K562 (cell line): ENCODE measurements around the gene ZMIZ1. TPM values are rescaled to one million over a fixed set of nuclear protein-coding genes. Genes with fewer than 3 reads are reported as not detected.

ENCODE experiments used
- ATF2 ChIP-seq: sonication (generic); formaldehyde crosslinking; IDR thresholded peaks from 2 replicates; pipeline ENCODE4 v1.8.1; 2022; ENCODE audit warnings: missing genetic modification reagents
- CEBPG ChIP-seq, 3 experiments: fragments of 200-800 bp in 1 of 3; sonication (Bioruptor generic) in 1 of 3; sonication (generic) in 1 of 3; formaldehyde crosslinking in 1 of 3; IDR thresholded peaks in 2 of 3; conservative IDR thresholded peaks in 1 of 3; 2 replicates each; pipeline versions ENCODE4 v1.6.1 to v1.8.0; 2016 to 2022; ENCODE audit warnings: missing compliant biosample characterization in 2 of 3, missing genetic modification characterization in 2 of 3, mild to moderate bottlenecking in 1 of 3, missing genetic modification reagents in 1 of 3
- CREB1 ChIP-seq, 2 experiments: sonication (generic) in 1 of 2; formaldehyde crosslinking in 1 of 2; IDR thresholded peaks; 2 replicates each; pipeline versions ENCODE4 v1.6.1 to v1.8.0; 2012 to 2022; ENCODE audit warnings: inconsistent platforms in 1 of 2, mild to moderate bottlenecking in 1 of 2, missing genetic modification reagents in 1 of 2, moderate library complexity in 1 of 2
- FOXM1 ChIP-seq, 2 experiments: fragments of 450-650 bp in 1 of 2; sonication (generic) in 1 of 2; formaldehyde crosslinking in 1 of 2; IDR thresholded peaks; 2 replicates each; pipeline versions ENCODE4 v1.6.1 to v1.9.0; 2017 to 2022; ENCODE audit warnings: low read depth in 2 of 2, mild to moderate bottlenecking in 2 of 2, missing genetic modification reagents in 1 of 2, moderate library complexity in 1 of 2
- GATA2 ChIP-seq: sonication (generic); formaldehyde crosslinking; IDR thresholded peaks from 2 replicates; pipeline ENCODE4 v1.4.0; 2020; ENCODE audit warnings: mild to moderate bottlenecking, missing genetic modification reagents
- NFXL1 ChIP-seq: fragments of 450-650 bp; formaldehyde crosslinking; IDR thresholded peaks from 2 replicates; pipeline ENCODE4 v1.4.0; 2021; ENCODE audit warnings: mild to moderate bottlenecking
- PBX2 ChIP-seq, 2 experiments: IDR thresholded peaks in 1 of 2; conservative IDR thresholded peaks in 1 of 2; 2 replicates each; pipeline ENCODE4 v1.6.1; 2016; ENCODE audit warnings: low read depth in 2 of 2, mild to moderate bottlenecking in 1 of 2, missing compliant biosample characterization in 1 of 2, missing genetic modification characterization in 1 of 2, moderate library complexity in 1 of 2
- PHB2 ChIP-seq: fragments of 450-650 bp; IDR thresholded peaks from 2 replicates; pipeline ENCODE4 v1.6.1; 2017; ENCODE audit warnings: low read depth
- RBM17 ChIP-seq: fragments of 200-400 bp; formaldehyde crosslinking; IDR thresholded peaks from 2 replicates; pipeline ENCODE4 v1.6.1; 2017; ENCODE audit warnings: low read depth, mild to moderate bottlenecking, low read length, borderline replicate concordance
- SRSF9 ChIP-seq: fragments of 200-400 bp; formaldehyde crosslinking; IDR thresholded peaks from 2 replicates; pipeline ENCODE4 v1.6.1; 2017; ENCODE audit warnings: low read depth, low read length, borderline replicate concordance
- ZNF3 ChIP-seq: fragments of 250-450 bp; sonication (Bioruptor Pico); IDR thresholded peaks from 2 replicates; pipeline ENCODE4 v1.5.0; 2021; ENCODE audit warnings: mild to moderate bottlenecking, moderate library complexity
- ZNF311 ChIP-seq: fragments of 250-450 bp; sonication (Bioruptor Pico); IDR thresholded peaks from 2 replicates; pipeline ENCODE4 v1.4.0; 2020; ENCODE audit warnings: mild to moderate bottlenecking, moderate library complexity
- ZNF77 ChIP-seq: fragments of 250-450 bp; sonication (Bioruptor Pico); IDR thresholded peaks from 2 replicates; pipeline ENCODE4 v1.5.0; 2020
- ZSCAN32 ChIP-seq: fragments of 450-650 bp; formaldehyde crosslinking; IDR thresholded peaks from 2 replicates; pipeline ENCODE4 v1.4.0; 2020; ENCODE audit warnings: mild to moderate bottlenecking, moderate library complexity
- polyA plus RNA-seq, 8 experiments: library from polyadenylated mRNA; depleted of rRNA in 4 of 8; stranded (reverse) in 5 of 8; unstranded in 3 of 8; fragments of >200 nt; fragmentation: Nextera tagmentation in 2 of 8; fragmentation: Illumina TruSeq in 1 of 8; extraction: Ambion mirVana in 2 of 8; extraction: Trizol in 1 of 8; gene quantifications; 2 replicates each; pipeline versions ENCODE4 v1.2.1 to v1.2.3, GENCODE V29; 2011 to 2014; ENCODE audit warnings: inconsistent platforms in 1 of 8, missing spikeins in 1 of 8
- total RNA-seq, 7 experiments: library from RNA; depleted of rRNA in 6 of 7; stranded (reverse); fragments of >200 nt in 6 of 7; fragmentation: Illumina TruSeq in 2 of 7; extraction: Trizol in 2 of 7; gene quantifications; 2 replicates each; pipeline versions ENCODE4 v1.2.1 to v1.2.3, GENCODE V29; 2011 to 2021; ENCODE audit warnings: low replicate concordance in 1 of 7
- TF ChIP-seq, protein P1 (sequence below): fragments of 250-450 bp; sonication (Bioruptor Pico); IDR thresholded peaks from 2 replicates; pipeline ENCODE4 v1.4.0; 2020; ENCODE audit warnings: mild to moderate bottlenecking, moderate library complexity, borderline replicate concordance
- TF ChIP-seq, protein P2 (sequence below): fragments of 250-450 bp; sonication (Bioruptor Pico); IDR thresholded peaks from 2 replicates; pipeline ENCODE4 v1.8.0; 2021; ENCODE audit warnings: moderate library complexity, mild to moderate bottlenecking, inconsistent platforms

ZMIZ1 gene
- total and polyA plus RNA-seq, 9 of the 15 experiments (the other 6 are each of a cell fraction or from before 2014, with no cell fraction given): 1.0 to 37.3 (median 4.3) TPM

DNA sequence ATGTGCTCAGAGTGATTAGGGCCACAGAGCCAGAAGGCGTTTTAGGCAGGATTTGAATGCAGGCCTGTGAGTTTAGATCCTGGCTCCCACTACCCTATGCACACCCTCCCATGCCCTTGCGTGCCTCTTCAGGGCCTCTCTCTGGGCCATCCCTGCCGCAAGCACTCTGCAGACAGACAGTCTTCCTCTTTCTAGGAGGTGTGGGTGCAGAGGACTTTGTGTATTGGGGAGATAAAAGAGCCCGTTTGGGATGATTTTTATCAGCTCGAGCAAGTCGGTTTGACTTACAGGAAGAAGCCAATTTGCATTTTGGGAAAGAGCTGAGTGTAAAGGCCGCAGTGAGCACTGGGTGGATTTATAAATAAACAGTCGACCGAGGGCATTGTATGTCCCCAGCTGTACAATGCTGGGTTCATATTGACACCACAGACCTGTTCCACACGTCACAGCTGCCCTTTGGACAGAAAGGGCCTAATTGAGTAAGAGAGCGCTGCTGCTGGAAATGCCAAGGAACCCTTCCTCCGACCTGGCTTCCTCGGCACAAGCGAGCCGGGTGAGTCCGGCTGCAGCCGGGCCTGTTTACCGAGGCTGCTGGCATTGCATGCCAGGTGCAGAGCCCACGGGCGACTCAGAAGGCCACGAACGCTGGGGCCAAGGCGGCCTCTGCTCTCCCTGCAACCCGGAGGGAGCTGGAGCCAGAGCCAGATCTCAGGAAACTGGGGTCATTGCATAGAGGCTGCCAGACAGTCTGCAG is 25.1 kb downstream of the ZMIZ1 start (continued):
- TF ChIP-seq ATF2 (CRISPR knock-in tag) (no peak), FOXM1 (IDR thresholded peaks at IDR 0.05; ENCODE audit: low read depth) (peak; percentile 85), FOXM1 (CRISPR knock-in tag; IDR thresholded peaks at IDR 0.05; ENCODE audit: low read depth) (no peak), ZNF311 (peak; percentile 51; the same call in 1 of the 2 replicates), SRSF9 (no peak), PBX2 (CRISPR knock-in tag; IDR thresholded peaks at IDR 0.05; ENCODE audit: low read depth) (no peak), PBX2 (tag; conservative IDR thresholded peaks at IDR 0.05; ENCODE audit: low read depth) (no peak), ZNF3 (CRISPR knock-in tag) (no peak), ZNF77 (CRISPR knock-in tag) (no peak), NFXL1 (CRISPR knock-in tag) (no peak), ZSCAN32 (CRISPR knock-in tag) (no peak), GATA2 (CRISPR knock-in tag) (peak; percentile 91), CREB1 (IDR thresholded peaks at IDR 0.05) (no peak), CREB1 (CRISPR knock-in tag; IDR thresholded peaks at IDR 0.05) (no peak), RBM17 (no peak), PHB2 (no peak), CEBPG (CRISPR knock-in tag; IDR thresholded peaks at IDR 0.05) (no peak), CEBPG (tag; conservative IDR thresholded peaks at IDR 0.05 in 1 of 2, IDR thresholded peaks at IDR 0.05 in 1 of 2) (no peak)
- TF ChIP-seq, protein P1, sequence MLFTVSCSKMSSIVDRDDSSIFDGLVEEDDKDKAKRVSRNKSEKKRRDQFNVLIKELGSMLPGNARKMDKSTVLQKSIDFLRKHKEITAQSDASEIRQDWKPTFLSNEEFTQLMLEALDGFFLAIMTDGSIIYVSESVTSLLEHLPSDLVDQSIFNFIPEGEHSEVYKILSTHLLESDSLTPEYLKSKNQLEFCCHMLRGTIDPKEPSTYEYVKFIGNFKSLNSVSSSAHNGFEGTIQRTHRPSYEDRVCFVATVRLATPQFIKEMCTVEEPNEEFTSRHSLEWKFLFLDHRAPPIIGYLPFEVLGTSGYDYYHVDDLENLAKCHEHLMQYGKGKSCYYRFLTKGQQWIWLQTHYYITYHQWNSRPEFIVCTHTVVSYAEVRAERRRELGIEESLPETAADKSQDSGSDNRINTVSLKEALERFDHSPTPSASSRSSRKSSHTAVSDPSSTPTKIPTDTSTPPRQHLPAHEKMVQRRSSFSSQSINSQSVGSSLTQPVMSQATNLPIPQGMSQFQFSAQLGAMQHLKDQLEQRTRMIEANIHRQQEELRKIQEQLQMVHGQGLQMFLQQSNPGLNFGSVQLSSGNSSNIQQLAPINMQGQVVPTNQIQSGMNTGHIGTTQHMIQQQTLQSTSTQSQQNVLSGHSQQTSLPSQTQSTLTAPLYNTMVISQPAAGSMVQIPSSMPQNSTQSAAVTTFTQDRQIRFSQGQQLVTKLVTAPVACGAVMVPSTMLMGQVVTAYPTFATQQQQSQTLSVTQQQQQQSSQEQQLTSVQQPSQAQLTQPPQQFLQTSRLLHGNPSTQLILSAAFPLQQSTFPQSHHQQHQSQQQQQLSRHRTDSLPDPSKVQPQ (CRISPR knock-in tag): no peak
- TF ChIP-seq, protein P2, sequence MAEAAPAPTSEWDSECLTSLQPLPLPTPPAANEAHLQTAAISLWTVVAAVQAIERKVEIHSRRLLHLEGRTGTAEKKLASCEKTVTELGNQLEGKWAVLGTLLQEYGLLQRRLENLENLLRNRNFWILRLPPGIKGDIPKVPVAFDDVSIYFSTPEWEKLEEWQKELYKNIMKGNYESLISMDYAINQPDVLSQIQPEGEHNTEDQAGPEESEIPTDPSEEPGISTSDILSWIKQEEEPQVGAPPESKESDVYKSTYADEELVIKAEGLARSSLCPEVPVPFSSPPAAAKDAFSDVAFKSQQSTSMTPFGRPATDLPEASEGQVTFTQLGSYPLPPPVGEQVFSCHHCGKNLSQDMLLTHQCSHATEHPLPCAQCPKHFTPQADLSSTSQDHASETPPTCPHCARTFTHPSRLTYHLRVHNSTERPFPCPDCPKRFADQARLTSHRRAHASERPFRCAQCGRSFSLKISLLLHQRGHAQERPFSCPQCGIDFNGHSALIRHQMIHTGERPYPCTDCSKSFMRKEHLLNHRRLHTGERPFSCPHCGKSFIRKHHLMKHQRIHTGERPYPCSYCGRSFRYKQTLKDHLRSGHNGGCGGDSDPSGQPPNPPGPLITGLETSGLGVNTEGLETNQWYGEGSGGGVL: no peak
